GM12872 (cell line): ENCODE results near the gene NR5A2.

Source experiments
- CTCF ChIP-seq: IDR thresholded peaks from 3 replicates; pipeline ENCODE4 v1.5.1; 2011; ENCODE audit warnings: low read depth, mild to moderate bottlenecking, low read length, moderate library complexity; ENCODE audit not compliant: insufficient read depth

Gene NR5A2

GRCh38 chr1:200223207-200223606 is 195.7 kb downstream of the NR5A2 start:
- TF ChIP-seq CTCF: no peak

DNA sequence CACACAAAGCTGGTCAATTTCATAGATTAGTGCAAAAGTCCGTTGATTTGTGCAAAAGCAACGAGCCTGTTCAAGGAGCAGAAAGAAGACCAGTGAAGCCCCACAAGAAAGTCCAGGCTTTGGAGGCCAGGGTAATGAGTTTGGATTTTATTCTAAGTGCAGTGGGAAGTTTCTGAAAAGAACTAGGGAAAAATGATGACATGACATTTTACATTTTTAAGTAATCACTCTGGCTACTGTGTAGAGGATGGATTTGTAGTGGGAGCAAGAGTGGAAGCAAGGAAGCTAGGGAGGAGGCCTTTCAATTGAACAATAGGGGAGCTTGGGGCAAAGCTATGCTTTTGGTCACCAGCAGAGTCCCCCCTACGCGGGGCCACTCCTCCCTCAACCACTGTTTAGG is 196.1 kb downstream of the NR5A2 start:
- TF ChIP-seq CTCF: no peak

GRCh38 chr1:200224315-200224714 is 196.8 kb downstream of the NR5A2 start:
- no peak for TF ChIP-seq CTCF

- TF ChIP-seq CTCF: no peak
Measured at GRCh38 chr1:200226268-200226968, 198.9 kb downstream of the NR5A2 start.

GRCh38 chr1:200226969-200227303 is 199.4 kb downstream of the NR5A2 start:
- TF ChIP-seq CTCF: no peak
